Ascending aorta (tissue), 2 donors: ENCODE measurements around the gene FOXA2. TPM values are rescaled to one million over a fixed set of nuclear protein-coding genes. Genes with fewer than 3 reads are reported as not detected.

Experiments
- DNase-seq, 2 donors: peaks; one replicate each; pipeline ENCODE4 v3.0.0-alpha.2; 2019; ENCODE audit warnings: low spot score in 2 of 2
- H3K27ac ChIP-seq, 2 donors: fragments of 200-600 bp; sonication (generic); one replicate each; pipeline ENCODE4 v1.5.1; 2016 to 2017; ENCODE audit warnings: mild to moderate bottlenecking in 1 of 2
- H3K27me3 ChIP-seq: fragments of 200-600 bp; sonication (generic); one replicate; pipeline ENCODE4 v1.5.1; 2017
- H3K36me3 ChIP-seq, 2 donors: fragments of 200-600 bp; sonication (generic); one replicate each; pipeline ENCODE4 v1.5.1; 2016
- H3K4me1 ChIP-seq, 2 donors: fragments of 200-600 bp; sonication (generic); one replicate each; pipeline ENCODE4 v1.5.1; 2016 to 2017; ENCODE audit warnings: mild to moderate bottlenecking in 1 of 2
- H3K4me3 ChIP-seq, 2 donors: fragments of 200-600 bp; sonication (generic); one replicate each; pipeline ENCODE4 v1.5.1; 2016 to 2017; ENCODE audit warnings: mild to moderate bottlenecking in 1 of 2
- H3K9me3 ChIP-seq, 2 donors: fragments of 200-600 bp; sonication (generic); one replicate each; pipeline ENCODE4 v1.5.1; 2016
- CTCF ChIP-seq, 3 experiments: fragments of 200-600 bp in 2 of 3; fragments of 450-650 bp in 1 of 3; sonication (generic) in 2 of 3; IDR thresholded peaks; one replicate each; pipeline ENCODE4 v1.5.1; 2016 to 2019; ENCODE audit warnings: antibody characterized with exemption in 3 of 3, mild to moderate bottlenecking in 1 of 3, moderate library complexity in 1 of 3
- intact Hi-C: fragments of 100-400 bp; cut with DNase I; formaldehyde crosslinking; loops from one replicate; pipeline ENCODE4 v1.15.1; 2023
- total RNA-seq: library from RNA; depleted of rRNA; stranded (reverse); fragments of >200 nt; gene quantifications from one replicate; pipeline ENCODE4 v1.1.0, GENCODE V29; 2016

Gene FOXA2
- total RNA-seq, 1 donor from 2014 or later = not detected

GRCh38 chr20:22544462-22544861, 39.9 kb downstream of the FOXA2 start:
- H3K27ac ChIP-seq = no peak overlapping the region
- H3K9me3 ChIP-seq = no peaks in the 10 kb centered on the region
- H3K4me3 ChIP-seq = no peak overlapping the region
- H3K27me3 ChIP-seq = no peaks in the 10 kb centered on the region
- no peak for TF ChIP-seq CTCF (IDR thresholded peaks at IDR 0.05)
- no peaks in the 10 kb centered on the region for H3K4me1 ChIP-seq
- no peak for DNase-seq
- intact Hi-C loops = no loop called here
- H3K36me3 ChIP-seq = no peaks in the 10 kb centered on the region

- Histone ChIP-seq H3K4me3 (no peak overlapping the region), H3K27ac (no peak overlapping the region), H3K36me3 (no peaks in the 10 kb centered on the region), H3K4me1 (no peaks in the 10 kb centered on the region), H3K9me3 (no peaks in the 10 kb centered on the region), H3K27me3 (no peaks in the 10 kb centered on the region)
- DNase-seq = no peak
- TF ChIP-seq CTCF (IDR thresholded peaks at IDR 0.05) = no peak
- intact Hi-C loops = no loop called here
Measured at GRCh38 chr20:22542427-22542826, 41.9 kb downstream of the FOXA2 start.

GRCh38 chr20:22540832-22541231, 43.5 kb downstream of the FOXA2 start:
- TF ChIP-seq CTCF (IDR thresholded peaks at IDR 0.05) = no peak
- H3K27ac ChIP-seq = no peak overlapping the region
- no peaks in the 10 kb centered on the region for H3K4me1 ChIP-seq
- H3K9me3 ChIP-seq = no peaks in the 10 kb centered on the region
- H3K4me3 ChIP-seq = no peak overlapping the region
- no peak for DNase-seq
- no peaks in the 10 kb centered on the region for H3K27me3 ChIP-seq
- intact Hi-C loops = no loop called here
- no peaks in the 10 kb centered on the region for H3K36me3 ChIP-seq

GRCh38 chr20:22536956-22537756, 47.2 kb downstream of the FOXA2 start:
- TF ChIP-seq CTCF (IDR thresholded peaks at IDR 0.05) = no peak
- Histone ChIP-seq H3K27me3 (no peaks in the 10 kb centered on the region), H3K9me3 (no peaks in the 10 kb centered on the region), H3K4me3 (no peak overlapping the region), H3K4me1 (no peaks in the 10 kb centered on the region), H3K27ac (no peak overlapping the region), H3K36me3 (no peaks in the 10 kb centered on the region)
- intact Hi-C loops = no loop called here
- DNase-seq = no peak

GRCh38 chr20:22536141-22536828, 48.1 kb downstream of the FOXA2 start:
- TF ChIP-seq CTCF (IDR thresholded peaks at IDR 0.05) = no peak
- Histone ChIP-seq H3K27ac (no peak overlapping the region), H3K4me1 (no peaks in the 10 kb centered on the region), H3K9me3 (no peaks in the 10 kb centered on the region), H3K36me3 (no peaks in the 10 kb centered on the region), H3K4me3 (no peak overlapping the region), H3K27me3 (no peaks in the 10 kb centered on the region)
- intact Hi-C loops = no loop called here
- no peak for DNase-seq
